ENCODE measurements around the gene NR5A1.

The NR5A1 gene

DNA sequence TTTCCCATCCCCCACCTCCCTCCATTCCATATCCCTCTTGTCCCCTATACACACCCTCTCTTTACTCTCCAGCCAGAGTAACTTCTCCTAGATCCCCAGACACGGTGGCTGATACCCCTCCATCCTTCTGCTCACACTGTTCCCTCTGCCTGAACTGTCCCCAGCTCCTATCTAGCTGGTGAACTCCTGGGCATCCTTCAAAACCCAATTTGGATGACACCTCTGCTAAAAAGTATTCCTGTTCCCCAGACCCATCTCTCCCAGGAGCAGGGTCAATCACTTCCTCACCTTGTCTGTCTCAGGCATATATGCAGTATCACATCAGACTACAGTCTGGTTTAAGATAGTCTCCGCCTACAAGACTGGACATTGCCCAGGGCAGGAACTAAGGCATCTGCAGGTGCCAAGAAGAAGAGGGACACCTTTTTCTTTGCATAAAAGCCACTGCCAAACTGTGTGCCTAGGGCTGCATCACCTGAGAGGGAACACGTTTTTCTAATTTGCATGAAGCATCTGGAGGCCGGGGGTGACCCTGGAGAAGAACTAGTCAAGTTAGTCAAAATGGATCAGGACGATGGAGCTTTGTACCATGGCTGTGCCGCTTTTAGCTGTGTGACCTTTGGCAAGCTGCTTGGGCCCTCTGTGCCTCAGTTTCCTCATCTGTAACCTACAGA, 27.1 kb downstream of the NR5A1 start:
- no peak for DNase-seq

DNA sequence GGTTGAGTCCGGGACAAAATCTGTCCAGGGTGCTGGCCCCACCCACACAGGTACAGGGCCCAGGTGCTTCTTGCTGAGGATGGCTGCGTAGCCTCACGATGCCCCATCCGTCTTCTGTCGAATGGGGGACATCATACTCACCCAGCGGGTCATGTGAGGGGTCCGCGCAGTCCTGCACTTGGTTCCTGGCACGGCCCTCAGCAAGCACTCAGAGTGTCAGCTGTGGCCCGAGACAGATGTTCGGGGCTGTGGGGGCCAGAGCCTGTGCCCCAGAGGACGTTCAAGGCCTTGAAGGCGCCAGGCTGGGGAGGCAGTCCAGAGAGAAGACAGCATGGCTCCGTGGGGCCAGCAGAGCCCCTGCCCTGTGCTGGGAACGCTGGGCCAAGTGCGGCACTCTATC, 27.8 kb downstream of the NR5A1 start:
- DNase-seq: no peak

DNA sequence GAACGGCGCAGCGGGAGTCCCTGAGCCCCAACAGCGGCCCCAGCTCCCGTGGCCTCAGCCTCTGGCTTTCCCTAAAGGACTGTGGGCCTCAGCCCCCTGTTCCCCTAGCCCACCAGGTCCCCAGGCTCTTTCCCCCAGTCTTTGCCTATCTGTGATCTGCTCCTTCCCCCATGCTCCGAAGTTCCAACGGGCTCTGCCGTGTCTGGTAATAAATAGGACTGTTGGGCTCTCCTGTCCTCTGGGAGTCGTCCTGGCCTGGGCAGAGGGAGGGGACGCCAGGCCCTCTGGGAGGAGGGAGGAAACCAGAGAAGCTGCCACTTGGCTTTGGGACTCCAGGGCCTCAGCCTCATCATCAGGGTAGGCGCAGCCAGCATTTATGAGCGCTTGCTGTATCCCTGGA, 28.8 kb downstream of the NR5A1 start:
- DNase-seq: no peak

DNA sequence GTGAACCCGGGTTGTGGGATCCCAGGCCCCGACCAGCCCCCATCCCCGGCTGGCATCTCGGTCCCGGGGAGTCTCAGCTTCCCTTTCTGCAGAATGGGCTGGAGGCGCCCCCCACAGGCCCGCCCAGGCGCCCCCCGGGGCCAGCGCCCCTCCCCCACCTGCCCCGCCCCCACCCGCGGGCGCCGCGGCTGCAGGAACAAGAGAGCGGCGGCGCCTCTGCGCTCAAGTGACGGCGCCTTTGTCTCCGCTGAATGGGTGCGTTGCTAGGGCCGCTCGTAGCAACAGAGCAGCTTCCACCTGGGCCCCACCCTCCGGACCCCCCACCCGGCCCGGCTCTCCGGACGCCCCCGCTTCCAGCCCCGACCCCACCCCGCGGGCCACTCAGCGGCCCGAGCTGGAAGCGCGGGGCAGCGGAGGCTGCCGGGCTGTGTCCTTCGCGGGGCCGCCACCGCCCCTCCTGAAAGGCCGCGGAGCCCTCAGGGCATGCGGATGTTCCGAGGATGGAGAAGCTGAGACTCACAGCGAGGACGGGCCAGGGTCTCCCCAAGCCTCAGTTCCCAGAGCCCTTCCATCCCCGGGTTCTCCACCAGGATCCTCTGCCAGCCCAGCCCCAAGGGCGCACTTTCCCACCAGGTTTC, 29.4 kb downstream of the NR5A1 start:
- DNase-seq: no peak

DNA sequence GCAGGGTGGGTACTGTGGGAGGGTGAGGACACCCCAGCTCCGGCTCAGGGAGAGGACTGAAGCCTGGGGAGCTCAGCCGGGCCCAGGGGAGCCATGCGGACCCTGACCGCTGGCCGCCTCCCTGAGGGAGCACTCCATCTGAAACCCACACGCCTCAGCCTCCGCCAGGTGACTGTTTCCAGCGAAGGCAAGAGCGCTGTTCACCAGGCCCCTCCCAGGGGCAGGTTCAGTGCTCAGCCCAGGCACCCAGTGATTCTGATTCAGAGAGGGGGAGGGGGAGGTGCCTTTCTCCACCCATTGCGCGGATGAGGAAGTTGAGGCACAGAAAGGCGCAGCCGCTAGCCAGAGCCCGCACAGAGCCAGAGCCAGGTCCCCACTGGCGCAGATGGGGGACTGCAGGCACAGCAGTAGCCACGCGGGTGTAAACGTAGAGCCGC, 30.0 kb downstream of the NR5A1 start:
- DNase-seq: no peak

DNA sequence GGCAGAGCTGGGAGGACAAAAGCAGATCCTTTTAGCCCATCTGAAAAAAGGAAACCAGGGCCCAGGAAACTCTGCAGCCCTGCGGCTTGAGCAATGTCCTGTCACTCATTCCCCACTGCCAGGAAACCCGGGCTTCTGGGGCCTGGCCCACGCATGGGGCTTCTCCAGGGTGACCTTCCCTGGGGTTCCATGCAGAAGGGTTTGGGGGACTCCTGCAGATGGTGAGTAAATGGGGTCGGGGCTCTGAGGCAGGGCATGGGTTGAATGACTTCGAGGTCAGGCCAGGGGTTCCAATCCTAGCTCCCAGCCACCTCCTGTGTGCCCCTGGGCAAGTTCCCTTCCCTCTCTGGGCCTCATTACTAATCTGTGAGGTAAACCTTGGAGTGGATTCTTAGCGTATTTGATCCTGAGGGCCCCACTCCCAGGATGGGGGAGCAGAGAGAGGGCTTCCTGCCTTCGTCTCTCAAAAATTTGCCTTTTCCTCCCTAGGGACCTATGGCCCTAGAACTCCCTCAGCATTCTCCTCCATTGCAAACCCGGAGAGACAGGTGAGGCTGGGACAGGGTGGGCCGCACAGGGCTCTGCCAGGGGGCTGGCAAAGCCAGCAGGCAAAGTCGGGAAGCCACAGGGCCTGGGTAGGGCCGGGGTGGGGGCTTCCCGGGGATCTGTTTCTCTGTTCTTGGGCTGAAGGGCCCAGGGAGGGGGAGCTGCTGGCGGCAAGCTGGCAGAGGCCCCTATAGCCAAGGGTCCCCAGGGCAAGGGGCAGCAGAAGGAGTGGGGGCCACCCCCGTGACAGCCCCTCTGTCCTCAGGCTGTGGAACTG, 31.1 kb downstream of the NR5A1 start:
- no peak for DNase-seq

DNA sequence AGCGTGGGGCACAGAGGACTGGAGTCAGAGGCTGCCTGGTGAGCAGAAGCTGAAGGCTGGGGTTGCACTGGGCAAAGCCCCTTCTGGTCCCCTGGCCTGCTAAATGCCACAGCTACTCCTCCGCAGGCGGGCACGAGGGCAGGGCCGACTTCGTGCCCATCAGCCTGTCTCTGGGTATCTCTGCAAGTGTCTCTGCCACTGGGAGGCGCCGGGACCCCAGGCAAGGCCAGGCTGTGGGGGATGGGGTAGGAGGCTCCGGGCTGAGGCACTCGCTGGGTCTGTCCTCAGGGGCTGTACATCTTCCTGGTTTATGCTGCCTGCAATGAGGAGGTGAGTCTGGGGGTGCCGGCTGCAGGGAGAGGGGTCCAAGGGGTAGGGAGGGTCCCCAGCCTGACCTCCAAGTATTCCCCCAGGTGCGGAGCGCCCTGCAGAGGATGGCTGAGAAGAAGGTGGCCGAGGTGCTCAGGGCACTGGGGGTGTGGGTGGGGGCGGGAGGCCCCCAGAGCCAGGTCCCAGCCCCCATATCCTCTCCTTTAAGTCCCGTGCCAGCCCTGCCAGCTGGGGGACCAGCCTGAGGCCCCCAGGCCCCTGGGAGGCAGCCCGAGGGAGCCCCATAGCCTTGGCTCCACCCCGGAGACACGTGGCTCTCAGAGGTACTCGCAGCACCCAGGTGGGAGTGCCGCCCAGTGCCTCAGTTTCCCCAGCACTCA, 31.9 kb downstream of the NR5A1 start:
- DNase-seq: no peak

DNA sequence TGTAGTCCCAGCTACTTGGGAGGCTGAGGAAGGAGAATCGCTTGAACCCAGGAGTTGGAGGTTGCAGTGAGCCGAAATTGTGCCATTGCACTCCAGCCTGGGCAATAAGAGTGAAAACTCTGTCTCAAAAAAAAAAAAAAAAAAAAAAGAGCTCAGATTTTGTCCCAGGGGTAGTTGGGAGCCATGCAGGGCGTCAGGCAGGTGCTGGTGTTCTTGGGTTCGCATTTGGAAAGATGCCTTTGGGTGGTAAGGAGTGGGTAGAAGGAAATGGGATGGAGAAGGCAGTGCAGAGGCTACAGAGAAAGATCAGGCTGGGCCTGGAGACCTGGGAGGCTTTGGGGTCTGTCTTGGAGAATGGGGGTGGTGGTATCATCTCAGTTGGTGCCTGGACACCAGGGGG, 33.0 kb downstream of the NR5A1 start:
- DNase-seq: no peak

DNA sequence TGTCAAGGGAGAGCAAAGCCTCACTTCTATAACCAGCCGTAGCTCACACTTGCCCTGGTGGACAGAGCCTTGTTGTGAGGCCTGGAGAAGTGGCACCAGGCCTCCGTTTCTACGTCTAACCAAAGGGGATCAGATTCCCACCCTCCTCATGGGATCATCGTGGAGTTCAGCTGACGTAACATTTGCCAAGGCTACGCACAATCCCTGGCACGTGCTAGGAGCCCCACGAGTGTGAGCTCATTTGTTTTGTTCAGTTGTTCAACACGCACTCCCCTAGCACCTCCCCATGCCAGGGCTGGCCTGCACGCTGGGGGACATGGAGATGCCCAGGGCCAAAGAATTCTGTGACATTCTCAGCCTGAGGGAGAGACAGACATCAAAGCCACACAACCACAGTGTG, 33.9 kb downstream of the NR5A1 start:
- no peak for DNase-seq

DNA sequence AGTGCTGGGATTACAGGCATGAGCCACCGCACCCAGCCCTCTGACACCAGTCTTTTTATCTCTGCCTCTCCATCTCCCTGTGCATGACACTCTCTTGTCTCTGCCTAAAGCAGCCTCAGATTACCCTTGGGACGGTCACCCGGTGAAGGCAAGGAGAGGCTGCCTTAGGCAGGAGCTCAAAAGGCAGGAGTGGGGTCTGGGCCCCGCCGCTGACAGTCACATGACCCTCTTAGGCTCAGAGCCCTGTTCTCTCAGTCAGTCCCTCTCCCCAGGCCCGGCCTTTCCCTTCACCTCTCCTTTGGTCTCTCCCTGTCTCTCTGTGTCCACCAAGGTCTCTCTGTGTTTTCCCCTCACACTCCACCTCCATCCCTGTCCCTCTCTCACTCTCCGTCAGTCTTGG, 34.4 kb downstream of the NR5A1 start:
- DNase-seq: no peak

DNA sequence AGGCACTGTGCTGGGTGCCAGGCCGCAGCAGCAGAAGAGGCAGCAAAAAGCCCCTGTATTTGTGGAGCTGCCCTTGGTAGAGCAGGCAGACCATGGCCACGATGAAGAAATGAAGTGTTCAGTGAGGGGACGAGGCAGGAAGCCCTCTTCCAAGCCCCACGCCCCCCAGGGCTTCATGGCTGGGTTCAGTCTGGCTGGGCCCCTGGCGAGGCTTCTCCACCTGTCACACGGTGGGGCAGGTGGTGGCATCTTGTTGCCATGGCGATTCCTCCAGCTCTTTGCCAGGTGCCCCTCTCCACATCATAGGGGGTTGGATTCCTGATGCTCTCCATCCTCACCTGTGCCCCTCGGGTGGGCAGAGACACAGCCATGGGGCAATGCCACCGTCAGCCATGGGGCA, 35.4 kb downstream of the NR5A1 start:
- DNase-seq: no peak

DNA sequence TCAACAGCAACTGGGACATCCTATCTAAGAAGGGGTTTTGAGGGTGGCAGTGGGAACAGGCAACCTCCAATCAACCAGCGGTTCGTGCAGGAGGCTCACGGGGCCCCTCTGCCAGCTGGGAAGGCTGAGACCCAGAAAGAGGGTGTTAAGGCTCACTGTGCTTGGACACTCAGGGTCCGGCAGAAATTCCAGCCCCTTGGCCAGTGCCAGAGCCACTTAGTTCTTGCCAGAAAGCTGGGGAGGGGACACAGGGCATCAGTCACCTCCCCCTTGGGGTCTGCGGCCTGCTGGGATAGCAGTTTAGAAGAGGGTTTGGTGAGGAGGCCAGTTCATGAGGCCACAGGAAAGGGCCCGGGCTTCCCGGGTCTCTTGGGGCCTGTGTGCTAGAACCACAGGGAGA, 36.5 kb downstream of the NR5A1 start:
- DNase-seq: no peak

DNA sequence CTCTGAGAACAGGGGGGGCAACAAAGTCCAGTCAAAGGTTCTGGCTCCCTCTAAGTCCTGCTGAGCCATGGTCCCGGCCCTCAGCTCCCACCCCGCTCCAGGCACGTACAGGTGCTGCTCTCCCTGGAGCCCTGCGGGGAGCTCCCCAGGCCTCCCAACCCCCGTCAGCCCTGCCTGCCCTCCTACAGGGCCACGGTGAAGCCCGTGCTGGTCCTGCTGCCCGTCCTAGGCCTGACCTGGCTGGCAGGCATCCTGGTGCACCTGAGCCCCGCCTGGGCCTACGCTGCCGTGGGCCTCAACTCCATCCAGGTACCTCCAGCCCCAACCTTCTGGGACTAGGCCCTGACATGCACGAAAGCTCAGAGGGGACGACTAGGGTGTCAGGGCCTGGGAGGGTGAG, 36.9 kb downstream of the NR5A1 start:
- no peak for DNase-seq

DNA sequence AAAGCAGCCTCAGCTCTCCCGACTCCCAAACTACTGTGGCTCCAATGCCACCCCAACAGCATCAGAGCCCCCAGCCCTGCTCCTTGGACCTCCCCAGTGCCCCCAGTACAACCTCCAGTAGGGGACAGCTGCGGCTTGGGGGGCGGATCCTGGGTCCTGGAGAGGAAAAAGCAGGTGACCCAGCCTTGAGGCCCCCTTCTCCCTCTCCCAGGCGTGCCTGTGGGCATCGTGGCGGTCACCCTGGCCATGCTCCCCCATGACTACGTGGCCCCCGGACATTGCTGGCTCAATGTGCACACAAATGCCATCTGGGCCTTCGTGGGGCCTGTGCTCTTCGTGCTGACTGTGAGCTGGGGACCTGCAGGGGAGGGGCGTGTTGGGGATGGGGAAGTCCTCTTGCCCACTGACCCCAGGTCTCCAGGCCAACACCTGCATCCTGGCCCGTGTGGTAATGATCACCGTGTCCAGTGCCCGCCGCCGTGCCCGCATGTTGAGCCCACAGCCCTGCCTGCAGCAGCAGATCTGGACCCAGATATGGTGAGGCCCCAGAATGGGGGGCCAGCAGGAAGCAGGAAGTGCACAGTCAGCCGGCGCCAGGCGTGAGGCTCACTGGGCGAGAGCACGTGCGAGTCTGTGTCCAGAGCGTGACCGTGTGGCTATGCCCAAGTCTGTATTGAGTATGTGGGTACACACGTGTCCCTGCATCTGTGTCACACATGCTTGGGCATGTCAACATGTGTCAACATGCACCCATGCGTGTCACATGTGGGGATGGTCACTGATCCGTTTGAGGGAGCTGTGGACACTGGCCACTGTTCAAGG, 38.0 kb downstream of the NR5A1 start:
- DNase-seq: no peak

DNA sequence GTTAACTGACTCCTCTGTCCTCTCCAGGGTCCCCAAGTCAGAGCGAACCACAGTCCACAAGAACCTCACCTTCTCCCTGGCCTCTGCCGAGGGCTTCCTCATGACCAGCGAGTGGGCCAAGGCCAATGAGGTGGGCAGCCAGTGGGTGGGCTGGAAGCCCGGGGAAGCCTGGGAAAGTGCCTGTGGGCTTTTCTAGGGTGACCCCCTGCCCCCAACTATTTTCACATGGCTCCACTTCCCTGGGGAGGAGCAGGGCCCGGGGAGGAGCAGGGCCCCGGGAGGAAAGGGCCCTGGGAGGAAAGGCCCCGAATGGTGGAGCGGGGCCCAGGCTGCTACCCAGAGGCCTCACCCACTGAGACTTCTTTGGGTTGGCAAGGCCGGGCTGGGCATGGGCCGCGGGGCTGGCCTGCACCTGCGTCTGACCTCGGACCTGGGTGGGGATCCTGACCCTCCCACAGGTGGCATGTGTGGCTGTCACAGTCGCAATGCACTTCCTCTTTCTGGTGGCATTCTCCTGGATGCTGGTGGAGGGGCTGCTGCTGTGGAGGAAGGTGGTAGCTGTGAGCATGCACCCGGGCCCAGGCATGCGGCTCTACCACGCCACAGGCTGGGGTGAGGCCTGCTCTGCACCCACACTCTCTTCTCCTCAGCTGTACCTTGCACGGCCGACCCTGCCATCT, 39.0 kb downstream of the NR5A1 start:
- DNase-seq: no peak

DNA sequence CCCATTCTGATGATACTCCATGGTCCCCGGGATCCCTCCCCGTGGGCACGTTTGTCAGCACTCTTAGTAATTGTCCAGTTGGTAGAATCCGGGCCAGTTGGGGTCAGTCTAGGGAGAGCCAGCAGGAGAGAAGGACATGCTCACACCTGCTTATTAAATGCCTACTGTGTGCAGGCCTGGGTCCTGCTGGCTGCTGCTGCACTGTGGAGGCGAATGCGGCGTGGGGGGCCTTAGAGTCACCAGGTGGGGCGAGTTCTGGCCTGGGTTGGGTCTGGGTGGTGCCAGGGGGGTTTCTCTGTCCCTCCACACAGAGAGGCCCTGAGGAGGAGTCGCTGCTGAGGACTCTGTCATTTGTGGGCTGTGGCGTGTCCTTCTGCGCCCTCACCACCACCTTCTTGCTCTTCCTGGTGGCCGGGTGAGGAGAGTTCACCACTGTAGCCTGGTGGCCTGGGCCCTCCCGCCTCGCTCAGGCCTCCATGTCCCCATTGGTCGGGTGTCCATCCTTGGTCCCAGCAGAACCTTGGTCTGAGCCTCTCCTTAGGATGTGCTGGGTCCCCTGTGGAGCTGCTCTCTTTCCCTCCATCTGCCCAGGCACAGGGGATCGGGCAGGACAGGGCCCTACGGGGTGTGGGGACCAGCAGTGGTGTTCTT, 39.7 kb downstream of the NR5A1 start:
- DNase-seq: no peak

DNA sequence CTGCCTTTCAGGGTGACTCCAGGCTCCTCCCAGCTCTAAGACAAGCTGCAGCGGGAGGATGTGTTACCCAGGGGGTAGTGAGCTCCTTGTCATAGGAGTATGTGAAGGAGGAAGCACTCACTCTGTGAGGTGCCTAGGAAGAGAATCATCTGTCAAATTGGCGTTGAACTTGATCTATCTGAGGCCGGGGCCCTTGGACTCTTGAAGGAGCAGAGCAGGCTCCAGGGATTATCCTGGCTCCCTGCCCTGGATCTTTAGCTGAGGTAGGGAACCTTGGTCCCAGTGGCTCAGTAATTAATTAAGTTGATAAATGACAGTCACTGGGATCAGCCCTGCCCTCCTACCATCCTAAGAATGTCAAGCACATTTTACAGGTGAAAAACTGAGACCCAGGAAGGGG, 41.5 kb downstream of the NR5A1 start:
- no peak for DNase-seq

DNA sequence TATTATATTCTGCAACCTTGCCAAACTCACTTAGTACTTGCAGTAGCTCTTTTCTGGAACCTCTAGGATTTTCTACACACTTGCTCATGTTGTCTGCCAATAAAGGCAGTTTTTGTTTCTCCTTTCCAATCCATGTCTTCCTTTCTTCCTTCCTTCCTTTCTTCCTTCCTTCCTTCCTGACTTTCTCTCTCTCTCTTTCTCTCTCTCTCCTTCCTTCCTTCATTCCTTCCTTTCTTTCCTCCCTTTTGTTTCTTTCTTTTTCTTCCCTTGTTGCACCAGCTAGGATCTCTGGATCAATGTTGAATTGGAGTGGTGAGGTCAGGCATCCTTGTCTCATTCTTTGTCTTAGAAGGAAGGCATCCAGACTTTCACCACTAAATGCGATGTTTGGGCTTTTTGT, 44.5 kb downstream of the NR5A1 start:
- no peak for DNase-seq

DNA sequence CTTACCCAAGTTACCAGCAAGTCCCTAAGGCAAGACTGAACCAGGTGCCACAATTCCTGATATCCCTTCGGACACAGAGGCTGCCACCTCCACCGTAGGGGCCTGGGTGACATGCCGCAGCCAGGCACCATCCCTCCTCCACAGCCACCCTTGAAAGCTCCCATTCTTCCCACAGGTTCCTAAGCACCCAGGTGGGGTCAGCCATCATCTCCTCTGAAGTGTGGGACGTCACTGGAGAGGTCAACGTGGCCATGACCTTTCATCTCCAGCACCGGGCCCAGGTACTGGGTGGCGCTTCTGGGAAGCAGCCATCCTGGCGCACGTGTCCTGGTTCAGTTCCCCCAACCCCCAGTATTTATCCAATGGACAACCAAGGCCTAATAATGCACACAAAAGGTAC, 48.8 kb downstream of the NR5A1 start:
- no peak for DNase-seq

DNA sequence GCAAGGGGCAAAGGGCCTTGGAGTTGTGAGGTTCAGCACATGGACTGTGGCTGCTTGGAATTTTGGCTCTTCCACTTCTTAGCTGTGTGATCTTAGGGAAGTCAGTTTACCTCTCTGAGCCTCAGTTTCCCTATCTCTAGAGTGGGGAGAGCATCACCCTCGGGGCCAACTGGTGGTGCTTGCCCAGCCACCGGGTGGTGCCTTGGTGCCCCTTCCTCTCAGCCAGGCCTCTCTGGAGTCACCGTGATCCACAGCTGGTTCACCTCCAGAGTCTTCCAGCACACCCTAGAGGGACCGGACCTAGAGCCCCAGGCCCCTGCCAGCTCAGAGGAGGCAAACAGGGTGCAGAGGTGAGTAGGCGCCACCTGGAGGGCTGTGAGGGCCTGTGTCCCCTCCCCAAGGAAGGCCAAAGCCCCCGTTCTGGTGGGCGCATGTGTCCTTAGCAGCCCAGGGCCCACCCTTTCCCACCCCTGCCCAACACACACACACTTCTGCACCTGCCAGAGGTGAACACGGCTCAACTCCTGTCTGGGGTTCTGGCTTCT, 49.2 kb downstream of the NR5A1 start:
- no peak for DNase-seq
